Measurements from ENCODE around the gene WASF2. TPM values are rescaled to one million over a fixed set of nuclear protein-coding genes. Genes with fewer than 3 reads are reported as not detected.

WASF2 gene
- total RNA-seq, 1 donor from 2014 or later = 35.0 TPM

DNA sequence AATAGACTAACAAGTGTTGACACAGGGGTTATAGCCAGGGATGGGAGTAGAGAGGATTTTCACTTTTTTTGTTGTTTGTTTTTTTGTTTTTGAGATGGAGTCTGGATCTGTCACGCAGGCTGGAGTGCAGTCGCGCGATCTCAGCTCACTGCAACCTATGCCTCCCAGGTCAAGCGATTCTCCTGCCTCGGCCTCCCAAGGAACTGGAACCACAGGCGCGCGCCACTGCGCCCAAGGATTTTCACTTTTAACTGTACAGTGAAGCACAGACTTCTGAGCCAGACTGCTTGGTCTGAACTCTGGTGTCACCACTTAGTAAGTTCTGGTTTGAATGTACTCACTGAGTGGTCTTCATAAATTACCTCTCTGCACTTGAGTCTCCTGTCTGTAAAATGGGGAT lies 40.2 kb upstream of the WASF2 start:
- Histone ChIP-seq H3K9me3 (ENCODE audit: low read depth) (no peaks in the 10 kb centered on the region), H3K4me1 (peaks cover 42% of the 10 kb centered on the region), H3K79me2 (ENCODE audit: low read depth) (peaks cover 2% of the 10 kb centered on the region), H3K27me3 (no peaks in the 10 kb centered on the region), H3K9ac (no peak overlapping the region), H3K27ac (peak overlapping the region; percentile 46), H2AFZ (replicated peaks) (no peak overlapping the region), H3F3A (ENCODE audit: low read depth) (peaks cover 53% of the 10 kb centered on the region), H3K4me3 (no peak overlapping the region), H3K4me2 (no peak overlapping the region), H4K20me1 (ENCODE audit: low read depth) (peaks cover 12% of the 10 kb centered on the region), H3K36me3 (no peaks in the 10 kb centered on the region)
- DNase-seq (ENCODE audit: low spot score) = no peak
- TF ChIP-seq, protein P1, sequence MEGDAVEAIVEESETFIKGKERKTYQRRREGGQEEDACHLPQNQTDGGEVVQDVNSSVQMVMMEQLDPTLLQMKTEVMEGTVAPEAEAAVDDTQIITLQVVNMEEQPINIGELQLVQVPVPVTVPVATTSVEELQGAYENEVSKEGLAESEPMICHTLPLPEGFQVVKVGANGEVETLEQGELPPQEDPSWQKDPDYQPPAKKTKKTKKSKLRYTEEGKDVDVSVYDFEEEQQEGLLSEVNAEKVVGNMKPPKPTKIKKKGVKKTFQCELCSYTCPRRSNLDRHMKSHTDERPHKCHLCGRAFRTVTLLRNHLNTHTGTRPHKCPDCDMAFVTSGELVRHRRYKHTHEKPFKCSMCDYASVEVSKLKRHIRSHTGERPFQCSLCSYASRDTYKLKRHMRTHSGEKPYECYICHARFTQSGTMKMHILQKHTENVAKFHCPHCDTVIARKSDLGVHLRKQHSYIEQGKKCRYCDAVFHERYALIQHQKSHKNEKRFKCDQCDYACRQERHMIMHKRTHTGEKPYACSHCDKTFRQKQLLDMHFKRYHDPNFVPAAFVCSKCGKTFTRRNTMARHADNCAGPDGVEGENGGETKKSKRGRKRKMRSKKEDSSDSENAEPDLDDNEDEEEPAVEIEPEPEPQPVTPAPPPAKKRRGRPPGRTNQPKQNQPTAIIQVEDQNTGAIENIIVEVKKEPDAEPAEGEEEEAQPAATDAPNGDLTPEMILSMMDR (IDR thresholded peaks at IDR 0.05) = no peak
- TF ChIP-seq EZH2 (IDR thresholded peaks at IDR 0.05) (no peak), EZH2phosphoT487 (IDR thresholded peaks at IDR 0.05) (no peak)
- H3K4me3 Mint-ChIP-seq = peak overlapping the region; percentile 33
- H3K27ac Mint-ChIP-seq = no peak overlapping the region
- H3K27me3 Mint-ChIP-seq (ENCODE audit: insufficient read depth, low read depth) = peaks cover 10% of the 10 kb centered on the region
- peaks cover 2% of the 10 kb centered on the region for H3K9me3 Mint-ChIP-seq
- peaks cover 18% of the 10 kb centered on the region for H3K36me3 Mint-ChIP-seq
- peaks cover 64% of the 10 kb centered on the region for H3K4me1 Mint-ChIP-seq

DNA sequence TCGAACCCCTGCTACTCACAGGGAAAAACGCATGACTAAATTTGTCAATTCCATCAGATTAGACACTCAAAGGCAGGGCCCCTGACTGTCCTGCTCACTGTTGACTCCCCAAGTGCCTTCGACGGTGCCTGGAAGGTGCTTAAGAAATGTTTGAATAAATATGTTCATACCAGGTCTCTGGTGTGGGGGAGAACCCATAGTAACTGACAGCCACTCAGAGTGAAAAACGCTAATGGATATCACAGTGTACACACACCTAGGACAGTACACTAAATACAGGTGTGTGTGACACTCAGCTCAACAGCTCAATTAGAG lies 39.7 kb upstream of the WASF2 start:
- Mint-ChIP-seq H3K36me3 (peaks cover 18% of the 10 kb centered on the region), H3K27ac (peak overlapping the region; percentile 9), H3K9me3 (peaks cover 2% of the 10 kb centered on the region), H3K27me3 (ENCODE audit: insufficient read depth, low read depth) (peaks cover 13% of the 10 kb centered on the region), H3K4me1 (peaks cover 68% of the 10 kb centered on the region), H3K4me3 (peak overlapping the region; percentile 47)
- no peaks in the 10 kb centered on the region for H3K27me3 ChIP-seq
- no peak for TF ChIP-seq EZH2phosphoT487 (IDR thresholded peaks at IDR 0.05)
- TF ChIP-seq, protein P1 (IDR thresholded peaks at IDR 0.05) = no peak
- no peak for TF ChIP-seq EZH2 (IDR thresholded peaks at IDR 0.05)
- H3K4me3 ChIP-seq = no peak overlapping the region
- H3F3A ChIP-seq (ENCODE audit: low read depth) = peaks cover 53% of the 10 kb centered on the region
- no peak overlapping the region for H3K4me2 ChIP-seq
- no peaks in the 10 kb centered on the region for H3K79me2 ChIP-seq (ENCODE audit: low read depth)
- H3K9me3 ChIP-seq (ENCODE audit: low read depth) = no peaks in the 10 kb centered on the region
- peak overlapping the region; percentile 46 for H3K27ac ChIP-seq
- H3K36me3 ChIP-seq = no peaks in the 10 kb centered on the region
- DNase-seq (ENCODE audit: low spot score) = no peak
- peaks cover 41% of the 10 kb centered on the region for H3K4me1 ChIP-seq
- H2AFZ ChIP-seq (replicated peaks) = no peak overlapping the region
- H3K9ac ChIP-seq = no peak overlapping the region
- peaks cover 7% of the 10 kb centered on the region for H4K20me1 ChIP-seq (ENCODE audit: low read depth)

DNA sequence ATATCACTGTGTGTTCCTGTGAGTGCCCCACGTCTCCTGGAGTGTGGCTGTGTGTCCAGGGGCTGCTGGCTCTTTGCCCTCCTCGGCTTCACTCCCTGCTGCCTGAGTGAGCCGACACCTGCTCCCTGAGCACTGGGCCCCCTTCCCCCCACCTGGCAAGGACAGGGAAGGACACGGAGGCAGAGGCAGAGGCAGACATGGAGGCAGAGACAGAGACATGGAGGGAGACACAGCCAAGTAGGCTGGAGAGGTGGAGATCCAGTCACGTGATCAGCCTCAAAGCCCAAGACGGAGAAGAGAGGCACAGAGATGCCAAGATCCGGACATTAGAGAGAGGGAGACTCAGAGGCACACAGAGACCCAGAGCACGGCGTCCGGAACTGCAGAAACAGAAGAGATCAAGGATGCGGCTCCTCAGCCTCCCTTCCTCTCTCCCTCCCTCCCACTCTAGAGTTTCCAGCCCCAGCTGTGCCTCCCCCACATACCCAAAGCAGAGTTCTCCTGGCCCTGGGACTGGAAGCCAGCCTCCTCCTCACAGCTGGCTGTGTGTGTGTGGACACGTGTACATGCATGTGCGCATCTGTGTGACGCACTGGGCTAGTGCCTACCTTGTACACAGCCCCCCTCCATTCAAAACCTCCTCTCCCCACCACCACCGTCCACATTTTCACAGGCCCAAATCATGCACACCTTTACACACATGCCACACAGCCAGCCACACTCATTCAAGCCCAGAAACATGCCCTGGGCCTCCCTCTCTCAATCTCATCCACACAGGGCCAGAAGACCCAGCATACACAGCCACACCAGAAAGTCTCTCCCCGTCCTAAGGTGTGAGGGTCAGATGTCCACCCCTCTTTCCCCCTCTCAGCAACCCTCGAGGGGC lies 39.1 kb upstream of the WASF2 start:
- Mint-ChIP-seq H3K4me3 (peak overlapping the region; percentile 83), H3K4me1 (peaks cover 71% of the 10 kb centered on the region)
- H3K4me1 ChIP-seq = peaks cover 41% of the 10 kb centered on the region

More for the DNA sequence above, 39.1 kb upstream of the WASF2 start:
- TF ChIP-seq EZH2 (IDR thresholded peaks at IDR 0.05) = no peak
- TF ChIP-seq EZH2phosphoT487 (IDR thresholded peaks at IDR 0.05) = no peak
- TF ChIP-seq, protein P1 (IDR thresholded peaks at IDR 0.05) = no peak
- Histone ChIP-seq H3K27ac (peak overlapping the region; percentile 42), H3K79me2 (ENCODE audit: low read depth) (no peaks in the 10 kb centered on the region), H4K20me1 (ENCODE audit: low read depth) (peaks cover 5% of the 10 kb centered on the region), H3K4me2 (peak overlapping the region; percentile 97), H2AFZ (replicated peaks) (no peak overlapping the region), H3K36me3 (no peaks in the 10 kb centered on the region), H3K9me3 (ENCODE audit: low read depth) (no peaks in the 10 kb centered on the region), H3F3A (ENCODE audit: low read depth) (peaks cover 53% of the 10 kb centered on the region), H3K4me3 (peak overlapping the region; percentile 56), H3K9ac (no peak overlapping the region), H3K27me3 (no peaks in the 10 kb centered on the region)
- Mint-ChIP-seq H3K36me3 (peaks cover 18% of the 10 kb centered on the region), H3K27me3 (ENCODE audit: insufficient read depth, low read depth) (peaks cover 15% of the 10 kb centered on the region), H3K27ac (peak overlapping the region; percentile 71), H3K9me3 (peaks cover 2% of the 10 kb centered on the region)
- peak; percentile 58 for DNase-seq (ENCODE audit: low spot score)

Data from neural progenitor cell (in vitro differentiated cells).